Measurements from ENCODE around the gene ARL3.

The ARL3 gene

GRCh38 chr10:102624751-102625645 is 89.2 kb downstream of the ARL3 start:
- in situ Hi-C loops (cut with HindIII; ENCODE audit: low sequenced_read_pairs), result loop anchor here (5.0 kb wide), 1 partner anchor 42 kb away; no protein-coding TSS in a partner anchor

GRCh38 chr10:102624094-102624493 is 90.1 kb downstream of the ARL3 start:
- in situ Hi-C loops (cut with HindIII; ENCODE audit: low sequenced_read_pairs), result loop anchor here (5.0 kb wide), 1 partner anchor 43 kb away; no protein-coding TSS in a partner anchor

Measured in endothelial cell of hepatic sinusoid (primary cell).